ENCODE results near the gene CACNA1F.

DNA sequence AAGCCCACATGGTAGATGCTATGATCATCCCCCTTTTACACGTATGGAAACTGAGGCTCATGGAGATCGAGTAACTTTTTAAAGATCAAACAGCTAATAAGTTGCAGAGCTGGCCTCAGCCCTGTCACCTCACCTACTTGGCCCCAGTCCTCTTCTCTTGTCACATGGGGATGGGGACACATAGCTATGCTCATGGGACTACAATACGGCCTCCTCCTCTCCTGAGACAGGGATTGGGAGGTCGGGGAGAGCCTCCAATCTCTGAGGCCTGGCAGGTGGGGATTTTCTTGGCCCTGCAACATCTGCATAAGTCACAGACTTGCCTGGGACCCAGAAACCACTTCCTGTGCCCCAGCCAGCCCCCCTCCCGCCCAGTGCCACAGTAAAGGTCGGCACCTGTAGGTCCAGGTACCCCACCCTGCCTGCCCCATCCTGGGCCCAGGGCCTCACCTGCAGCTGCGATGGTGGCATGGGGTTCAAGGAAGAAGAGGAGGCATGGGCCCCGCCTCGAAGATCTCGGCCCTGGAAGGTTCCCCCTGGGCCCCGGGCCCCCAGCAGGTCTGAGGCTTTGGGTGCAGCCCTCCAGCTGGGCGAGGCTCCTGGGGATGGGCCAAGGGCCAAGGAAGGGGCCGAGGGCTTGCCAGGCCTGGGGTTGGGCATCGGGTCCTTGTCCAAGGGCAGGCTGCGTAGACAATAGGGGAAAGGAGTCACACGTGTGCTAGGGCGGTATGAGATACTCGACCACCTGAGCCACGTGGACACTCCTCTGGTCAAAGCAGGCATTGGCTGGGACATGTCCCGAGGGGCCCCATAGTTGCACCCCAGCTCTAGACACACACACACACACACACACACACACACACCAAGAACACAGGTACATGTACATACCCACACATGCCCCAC, 25.0 kb upstream of the CACNA1F start:
- TF ChIP-seq, protein P1, sequence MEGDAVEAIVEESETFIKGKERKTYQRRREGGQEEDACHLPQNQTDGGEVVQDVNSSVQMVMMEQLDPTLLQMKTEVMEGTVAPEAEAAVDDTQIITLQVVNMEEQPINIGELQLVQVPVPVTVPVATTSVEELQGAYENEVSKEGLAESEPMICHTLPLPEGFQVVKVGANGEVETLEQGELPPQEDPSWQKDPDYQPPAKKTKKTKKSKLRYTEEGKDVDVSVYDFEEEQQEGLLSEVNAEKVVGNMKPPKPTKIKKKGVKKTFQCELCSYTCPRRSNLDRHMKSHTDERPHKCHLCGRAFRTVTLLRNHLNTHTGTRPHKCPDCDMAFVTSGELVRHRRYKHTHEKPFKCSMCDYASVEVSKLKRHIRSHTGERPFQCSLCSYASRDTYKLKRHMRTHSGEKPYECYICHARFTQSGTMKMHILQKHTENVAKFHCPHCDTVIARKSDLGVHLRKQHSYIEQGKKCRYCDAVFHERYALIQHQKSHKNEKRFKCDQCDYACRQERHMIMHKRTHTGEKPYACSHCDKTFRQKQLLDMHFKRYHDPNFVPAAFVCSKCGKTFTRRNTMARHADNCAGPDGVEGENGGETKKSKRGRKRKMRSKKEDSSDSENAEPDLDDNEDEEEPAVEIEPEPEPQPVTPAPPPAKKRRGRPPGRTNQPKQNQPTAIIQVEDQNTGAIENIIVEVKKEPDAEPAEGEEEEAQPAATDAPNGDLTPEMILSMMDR (IDR thresholded peaks at IDR 0.05; ENCODE audit: low read length): no peak
- TF ChIP-seq EZH2 (optimal IDR thresholded peaks at IDR 0.05; ENCODE audit: low read depth, low read length): no peak
- TF ChIP-seq EZH2phosphoT487 (IDR thresholded peaks at IDR 0.05; ENCODE audit: low read length): no peak

Data from MM.1S (cell line).